GM23338 (cell line): ENCODE data around the gene NPAS3. TPM values are rescaled to one million over a fixed set of nuclear protein-coding genes. Genes with fewer than 3 reads are reported as not detected.

ENCODE experiments used
- ATAC-seq: fragments of 200-7000 bp; cut with Tn5 transposase; 3 replicates; pipeline ENCODE4 v1.9.1; 2020
- DNase-seq: peaks from one replicate; pipeline ENCODE4 v3.0.0-alpha.2; 2015; ENCODE audit warnings: low spot score
- H2AFZ ChIP-seq: fragments of 200-600 bp; sonication (generic); 2 replicates; pipeline ENCODE4 v1.8.0; 2016; ENCODE audit warnings: antibody characterized with exemption, mild to moderate bottlenecking, moderate library complexity
- H3F3A ChIP-seq: fragments of 200-600 bp; sonication (generic); replicated peaks from 2 replicates; pipeline ENCODE4 v1.8.0; 2017; ENCODE audit warnings: antibody characterized with exemption, mixed run types, low read depth
- H3K27ac ChIP-seq: fragments of 200-600 bp; sonication (generic); 2 replicates; pipeline ENCODE4 v1.6.1; 2016; ENCODE audit warnings: low read depth
- H3K27me3 ChIP-seq: fragments of 200-600 bp; sonication (generic); 2 replicates; pipeline ENCODE4 v1.8.0; 2016; ENCODE audit warnings: mild to moderate bottlenecking, mixed run types, moderate library complexity; ENCODE audit not compliant: insufficient read depth
- H3K36me3 ChIP-seq: fragments of 200-600 bp; sonication (generic); 2 replicates; pipeline ENCODE4 v1.8.0; 2016; ENCODE audit warnings: mild to moderate bottlenecking; ENCODE audit not compliant: insufficient read depth
- H3K4me1 ChIP-seq: fragments of 200-600 bp; sonication (generic); 2 replicates; pipeline ENCODE4 v1.8.0; 2016; ENCODE audit warnings: mild to moderate bottlenecking, moderate library complexity; ENCODE audit not compliant: insufficient read depth
- H3K4me2 ChIP-seq: fragments of 200-600 bp; sonication (generic); 2 replicates; pipeline ENCODE4 v1.7.1; 2017; ENCODE audit warnings: mixed run types
- H3K4me3 ChIP-seq: fragments of 200-600 bp; sonication (generic); 2 replicates; pipeline ENCODE4 v1.6.1; 2016; ENCODE audit warnings: mixed run types
- H3K79me2 ChIP-seq: fragments of 200-600 bp; sonication (generic); replicated peaks from 2 replicates; pipeline ENCODE4 v1.8.0; 2017; ENCODE audit warnings: mild to moderate bottlenecking; ENCODE audit not compliant: insufficient read depth
- H3K9me2 ChIP-seq: fragments of 200-600 bp; sonication (generic); 2 replicates; pipeline ENCODE4 v1.8.0; 2017; ENCODE audit not compliant: insufficient read depth
- H4K20me1 ChIP-seq: fragments of 200-600 bp; sonication (generic); replicated peaks from 2 replicates; pipeline ENCODE4 v1.8.0; 2017; ENCODE audit warnings: mild to moderate bottlenecking; ENCODE audit not compliant: insufficient read depth
- H3K27ac Mint-ChIP-seq: 2 replicates; pipeline ENCODE4 v1.8.0; 2020; ENCODE audit warnings: inconsistent platforms, mild to moderate bottlenecking, moderate library complexity, mixed read lengths
- H3K27me3 Mint-ChIP-seq: 3 replicates; pipeline ENCODE4 v1.8.0; 2022; ENCODE audit warnings: low read depth, mild to moderate bottlenecking, moderate library complexity, mixed read lengths, inconsistent platforms; ENCODE audit not compliant: insufficient read depth, poor library complexity
- H3K36me3 Mint-ChIP-seq: 3 replicates; pipeline ENCODE4 v1.8.0; 2021; ENCODE audit warnings: low read depth, mild to moderate bottlenecking, inconsistent platforms, moderate library complexity, mixed read lengths
- H3K4me1 Mint-ChIP-seq: 3 replicates; pipeline ENCODE4 v1.8.0; 2020; ENCODE audit warnings: mild to moderate bottlenecking, inconsistent platforms, mixed read lengths
- H3K4me3 Mint-ChIP-seq: 3 replicates; pipeline ENCODE4 v1.8.0; 2021; ENCODE audit warnings: moderate library complexity, mild to moderate bottlenecking, inconsistent platforms, mixed read lengths
- H3K9me3 Mint-ChIP-seq: 3 replicates; pipeline ENCODE4 v1.8.0; 2020; ENCODE audit warnings: moderate library complexity, mild to moderate bottlenecking, inconsistent platforms, mixed read lengths
- CREB1 ChIP-seq: fragments of 250-450 bp; sonication (Bioruptor Pico); IDR thresholded peaks from 2 replicates; pipeline ENCODE4 v1.5.0; 2020; ENCODE audit warnings: low read depth, mild to moderate bottlenecking, moderate library complexity
- CTCF ChIP-seq, 2 experiments: fragments of 200-600 bp in 1 of 2; sonication (generic) in 1 of 2; conservative IDR thresholded peaks; 2 replicates each; pipeline versions ENCODE4 v1.5.1 to v1.6.1; 2016 to 2017; ENCODE audit warnings: antibody characterized with exemption in 2 of 2, low read depth in 2 of 2, mild to moderate bottlenecking in 2 of 2, moderate library complexity in 1 of 2
- EZH2phosphoT487 ChIP-seq: fragments of 200-600 bp; sonication (generic); IDR thresholded peaks from one replicate; pipeline ENCODE4 v1.8.1; 2018; ENCODE audit warnings: antibody characterized with exemption; ENCODE audit not compliant: unreplicated experiment
- JUNB ChIP-seq: IDR thresholded peaks from one replicate; pipeline ENCODE4 v1.6.1; 2016; ENCODE audit warnings: antibody characterized with exemption; ENCODE audit not compliant: unreplicated experiment
- POLR2AphosphoS5 ChIP-seq: IDR thresholded peaks from 2 replicates; pipeline ENCODE4 v1.6.1; 2016; ENCODE audit warnings: antibody characterized with exemption, low read depth
- STAT1 ChIP-seq: IDR thresholded peaks from one replicate; pipeline ENCODE4 v1.6.1; 2016; ENCODE audit warnings: antibody characterized with exemption; ENCODE audit not compliant: unreplicated experiment
- ZNF114 ChIP-seq: fragments of 250-450 bp; sonication (Bioruptor Pico); IDR thresholded peaks from 2 replicates; pipeline ENCODE4 v1.5.0; 2020; ENCODE audit warnings: mild to moderate bottlenecking, moderate library complexity
- ZNF331 ChIP-seq: fragments of 250-450 bp; sonication (Bioruptor Pico); IDR thresholded peaks from 2 replicates; pipeline ENCODE4 v1.5.0; 2020; ENCODE audit warnings: low read depth, mild to moderate bottlenecking, moderate library complexity
- ZNF462 ChIP-seq: fragments of 250-450 bp; sonication (Bioruptor Pico); IDR thresholded peaks from 2 replicates; pipeline ENCODE4 v1.5.0; 2020; ENCODE audit warnings: mild to moderate bottlenecking, moderate library complexity
- polyA plus RNA-seq: library from polyadenylated mRNA; unstranded; fragments of >200 nt; fragmentation: Nextera tagmentation; extraction: Ambion mirVana; gene quantifications from 2 replicates; pipeline ENCODE4 v1.2.1, GENCODE V29; 2016
- total RNA-seq: library from RNA; depleted of rRNA; stranded (reverse); fragments of >200 nt; shearing (Covaris generic); gene quantifications from 2 replicates; pipeline ENCODE4 v1.2.3, GENCODE V29; 2014

The NPAS3 gene
- total and polyA plus RNA-seq, 2 experiments from 2014 or later: 0.17 to 0.19 TPM

- no peak overlapping the region for H3K4me3 Mint-ChIP-seq
- Histone ChIP-seq H3K4me3 (no peak overlapping the region), H2AFZ (no peak overlapping the region), H3K36me3 (no peaks in the 10 kb centered on the region), H3K27me3 (no peaks in the 10 kb centered on the region), H3K79me2 (no peaks in the 10 kb centered on the region), H3K4me2 (no peak overlapping the region), H3K27ac (no peak overlapping the region), H3K4me1 (no peaks in the 10 kb centered on the region), H3K9me2 (no peaks in the 10 kb centered on the region), H4K20me1 (no peaks in the 10 kb centered on the region), H3F3A (no peaks in the 10 kb centered on the region)
- TF ChIP-seq POLR2AphosphoS5: no peak
- TF ChIP-seq CTCF (conservative IDR thresholded peaks at IDR 0.05; ENCODE audit: low read depth in 2 of 2): no peak
- H3K36me3 Mint-ChIP-seq: no peaks in the 10 kb centered on the region
- H3K4me1 Mint-ChIP-seq: no peaks in the 10 kb centered on the region
- ATAC-seq (no peak), DNase-seq (no peak)
- peaks cover 2% of the 10 kb centered on the region for H3K27me3 Mint-ChIP-seq
- H3K27ac Mint-ChIP-seq: no peak overlapping the region
- H3K9me3 Mint-ChIP-seq: no peaks in the 10 kb centered on the region
Measured at GRCh38 chr14:33186656-33187055, 248.0 kb downstream of the NPAS3 start.

- Histone ChIP-seq H3K79me2 (no peaks in the 10 kb centered on the region), H2AFZ (no peak overlapping the region), H3K27ac (no peak overlapping the region), H4K20me1 (no peaks in the 10 kb centered on the region), H3K4me1 (no peaks in the 10 kb centered on the region), H3K4me2 (no peak overlapping the region), H3K27me3 (no peaks in the 10 kb centered on the region), H3F3A (no peaks in the 10 kb centered on the region), H3K9me2 (no peaks in the 10 kb centered on the region; the same call in 1 of the 2 replicates), H3K4me3 (no peak overlapping the region), H3K36me3 (no peaks in the 10 kb centered on the region)
- ATAC-seq: no peak
- Mint-ChIP-seq H3K27ac (no peak overlapping the region), H3K4me3 (no peak overlapping the region), H3K9me3 (no peaks in the 10 kb centered on the region), H3K36me3 (no peaks in the 10 kb centered on the region), H3K27me3 (peaks cover 2% of the 10 kb centered on the region), H3K4me1 (no peaks in the 10 kb centered on the region)
- no peak for TF ChIP-seq STAT1
- DNase-seq: no peak
Measured at GRCh38 chr14:33188880-33189279, 250.2 kb downstream of the NPAS3 start.

GRCh38 chr14:33191855-33192254, 253.2 kb downstream of the NPAS3 start:
- no peak overlapping the region for H3K4me3 ChIP-seq
- H3K4me3 Mint-ChIP-seq: no peak overlapping the region
- peaks cover 2% of the 10 kb centered on the region for H3K27me3 Mint-ChIP-seq
- H3K4me1 Mint-ChIP-seq: no peaks in the 10 kb centered on the region
- no peaks in the 10 kb centered on the region for H3K36me3 Mint-ChIP-seq
- no peaks in the 10 kb centered on the region for H3K79me2 ChIP-seq
- H4K20me1 ChIP-seq: no peaks in the 10 kb centered on the region
- H3K27ac ChIP-seq: no peak overlapping the region
- no peaks in the 10 kb centered on the region; the same call in 1 of the 2 replicates for H3K9me2 ChIP-seq
- H3F3A ChIP-seq: no peaks in the 10 kb centered on the region
- no peak overlapping the region for H3K27ac Mint-ChIP-seq
- H2AFZ ChIP-seq: no peak overlapping the region
- no peaks in the 10 kb centered on the region for H3K36me3 ChIP-seq
- H3K9me3 Mint-ChIP-seq: no peaks in the 10 kb centered on the region
- H3K27me3 ChIP-seq: no peaks in the 10 kb centered on the region
- H3K4me2 ChIP-seq: no peak overlapping the region
- no peaks in the 10 kb centered on the region for H3K4me1 ChIP-seq
- ATAC-seq (no peak), DNase-seq (no peak)
- TF ChIP-seq STAT1 (no peak), JUNB (no peak), EZH2phosphoT487 (no peak), CREB1 (no peak), ZNF462 (CRISPR knock-in tag) (no peak), ZNF114 (CRISPR knock-in tag) (no peak), ZNF331 (CRISPR knock-in tag) (no peak)
